ENCODE data around the gene JAG1. TPM values are rescaled to one million over a fixed set of nuclear protein-coding genes. Genes with fewer than 3 reads are reported as not detected.

Gene JAG1
- total and polyA plus RNA-seq, 2 of the 4 experiments (the other 2 are of a cell fraction), result 10.2 to 22.6 TPM

- peaks cover 7% of the 10 kb centered on the region; the same call in 1 of the 2 replicates for H3K9me1 ChIP-seq (ENCODE audit: insufficient read depth, low read length)
- H3K27ac ChIP-seq (ENCODE audit: insufficient read depth, low read length), result peak overlapping the region; percentile 79
- DNase-seq, result peak; percentile 62
- peak overlapping the region; percentile 92 for H2BK120ac ChIP-seq (ENCODE audit: low read depth, low read length)
- dilution Hi-C loops (cut with HindIII; ENCODE audit: low sequenced_read_pairs, unreplicated experiment) (no loop called here), in situ Hi-C loops (cut with MboI; ENCODE audit: low sequenced_read_pairs) (no loop called here), intact Hi-C loops (cut with micrococcal nuclease) (no loop called here)
- H2BK20ac ChIP-seq (ENCODE audit: low read depth, low read length), result peak overlapping the region; percentile 97
- peak overlapping the region; percentile 51 for H4K91ac ChIP-seq (ENCODE audit: insufficient read depth, low read depth, low read length)
- no peaks in the 10 kb centered on the region for H3K9me3 ChIP-seq (ENCODE audit: control insufficient read depth, insufficient read depth, low read length)
- no peaks in the 10 kb centered on the region for H3K27me3 ChIP-seq (ENCODE audit: control insufficient read depth, insufficient read depth, low read length)
- peaks cover 0 to 8% of the 10 kb centered on the region in 2 experiments; a peak in 1 of 4 replicates for H3K79me1 ChIP-seq (ENCODE audit: low read depth in 1 of 2, low read length in 2 of 2)
- no peaks in the 10 kb centered on the region for H4K20me1 ChIP-seq (ENCODE audit: insufficient read depth, low read length)
- TF ChIP-seq ELK1 (IDR thresholded peaks at IDR 0.05; ENCODE audit: borderline replicate concordance, low read depth, low read length) (no peak), POLR2A (IDR thresholded peaks at IDR 0.05; ENCODE audit: low read depth, low read length) (no peak), FOS (IDR thresholded peaks at IDR 0.05; ENCODE audit: low read depth, low read length) (no peak), CEBPB (IDR thresholded peaks at IDR 0.05; ENCODE audit: low read depth, low read length) (no peak), RCOR1 (IDR thresholded peaks at IDR 0.05; ENCODE audit: insufficient replicate concordance, low read length) (no peak), BHLHE40 (IDR thresholded peaks at IDR 0.05; ENCODE audit: low read depth, low read length) (no peak)
- no peak overlapping the region for H2AK9ac ChIP-seq (replicated peaks; ENCODE audit: low read depth, low read length, poor library complexity)
- H4K8ac ChIP-seq (ENCODE audit: low read depth in 2 of 2, low read length in 2 of 2), result peak overlapping the region; percentile 55 to 89; a peak in 3 of 4 replicates
- H3K4ac ChIP-seq (ENCODE audit: low read depth, low read length), result peak overlapping the region; percentile 86
- ChIA-PET POLR2A (ENCODE audit: unreplicated experiment) (interaction anchor here (0.6 kb wide), 1 partner anchor 27 kb away, joined by 3 read pairs; no protein-coding TSS in a partner anchor), CTCF (interaction anchor here (1.2 kb wide), 1 partner anchor 79 kb away, joined by 3 read pairs; no protein-coding TSS in a partner anchor)
- peak overlapping the region; percentile 97 for H3K18ac ChIP-seq (ENCODE audit: low read depth, low read length)
- H3K23ac ChIP-seq (ENCODE audit: low read depth, low read length), result peak overlapping the region; percentile 66; the same call in 1 of the 2 replicates
- BruUV-seq (replicated peaks), result no TSS peak
- ATAC-seq (ENCODE audit: low read depth), result no peak
- peak overlapping the region; percentile 78; the same call in 1 of the 2 replicates for H3K56ac ChIP-seq (ENCODE audit: extremely low read depth, insufficient read depth, low read length)
- H3K36me3 ChIP-seq (ENCODE audit: control insufficient read depth, insufficient read depth, low read length), result no peaks in the 10 kb centered on the region
- H4K5ac ChIP-seq (ENCODE audit: low read depth, low read length), result peak overlapping the region; percentile 92
- H3K9ac ChIP-seq (ENCODE audit: low read depth, low read length), result no peak overlapping the region
- peak overlapping the region; percentile 92 for H2BK5ac ChIP-seq (ENCODE audit: low read depth, low read length, poor library complexity, severe bottlenecking)
- peak overlapping the region; percentile 81 for H3K14ac ChIP-seq (replicated peaks; ENCODE audit: low read depth, low read length)
- H3K4me1 ChIP-seq (ENCODE audit: control insufficient read depth, insufficient read depth, low read length), result peaks cover 16% of the 10 kb centered on the region
- no CpG with 5 or more reads among the region's 2 CpGs for WGBS, 2 experiments (ENCODE audit: extremely low coverage in 2 of 2, insufficient read length in 1 of 2)
- no peak overlapping the region for H2AFZ ChIP-seq (replicated peaks; ENCODE audit: low read length, poor library complexity)
- peak overlapping the region; percentile 98; the same call in 1 of the 3 replicates for H2BK15ac ChIP-seq (ENCODE audit: low read depth, low read length)
- H2AK5ac ChIP-seq (ENCODE audit: low read depth, low read length), result peak overlapping the region; percentile 47; the same call in 1 of the 2 replicates
- no peak overlapping the region for H3K4me3 ChIP-seq (ENCODE audit: insufficient read depth, low read depth, low read length)
- H3K4me2 ChIP-seq (ENCODE audit: low read depth, low read length), result peak overlapping the region; percentile 32; the same call in 1 of the 2 replicates
These were observed 81.8 kb downstream of the JAG1 start for GRCh38 chr20:10591946-10592521.

Data from IMR-90 (cell line).